K562 (cell line): ENCODE measurements around the gene USP10. TPM values are rescaled to one million over a fixed set of nuclear protein-coding genes. Genes with fewer than 3 reads are reported as not detected.
A peak's percentile ranks its signal among the peaks of the same experiment; 100 is the strongest.

ENCODE experiments used
- ARID2 ChIP-seq: fragments of 450-650 bp; IDR thresholded peaks from 2 replicates; pipeline ENCODE4 v1.6.1; 2017; ENCODE audit warnings: antibody characterized with exemption, mild to moderate bottlenecking
- BMI1 ChIP-seq: fragments of 150-350 bp; IDR thresholded peaks from 2 replicates; pipeline ENCODE4 v1.6.1; 2014; ENCODE audit warnings: low read length
- BRF1 ChIP-seq: IDR thresholded peaks from 3 replicates; pipeline ENCODE4 v1.6.1; 2011; ENCODE audit warnings: borderline replicate concordance, mild to moderate bottlenecking; ENCODE audit not compliant: insufficient read length; ENCODE audit errors: extremely low read depth
- CXXC5 ChIP-seq: fragments of 250-450 bp; sonication (Bioruptor Pico); IDR thresholded peaks from 2 replicates; pipeline ENCODE4 v1.8.0; 2022; ENCODE audit warnings: inconsistent platforms, mild to moderate bottlenecking, moderate library complexity
- HES1 ChIP-seq: fragments of 450-650 bp; IDR thresholded peaks from 2 replicates; pipeline ENCODE4 v1.6.1; 2016; ENCODE audit warnings: low read depth, mild to moderate bottlenecking, moderate library complexity
- HMGN3 ChIP-seq: IDR thresholded peaks from 2 replicates; pipeline ENCODE4 v1.6.1; 2011; ENCODE audit warnings: borderline replicate concordance, low read depth, mild to moderate bottlenecking, mixed read lengths, low read length; ENCODE audit not compliant: insufficient read length; ENCODE audit errors: extremely low read depth
- MCM2 ChIP-seq: fragments of 450-650 bp; IDR thresholded peaks from 2 replicates; pipeline ENCODE4 v1.6.1; 2017; ENCODE audit warnings: low read depth, mild to moderate bottlenecking
- MLLT1 ChIP-seq, 2 experiments: fragments of 450-650 bp; IDR thresholded peaks; 2 replicates each; pipeline ENCODE4 v1.6.1; 2016
- MTA2 ChIP-seq: fragments of 450-650 bp; IDR thresholded peaks from 2 replicates; pipeline ENCODE4 v1.6.1; 2016; ENCODE audit warnings: low read depth
- MXI1 ChIP-seq: IDR thresholded peaks from 2 replicates; pipeline ENCODE4 v1.6.1; 2011; ENCODE audit warnings: low read depth, mild to moderate bottlenecking, improper control_type of control experiment, low read length
- NFIC ChIP-seq: fragments of 450-650 bp; IDR thresholded peaks from 2 replicates; pipeline ENCODE4 v1.6.1; 2017; ENCODE audit warnings: mild to moderate bottlenecking, inconsistent platforms
- SETDB1 ChIP-seq: IDR thresholded peaks from one replicate; pipeline ENCODE4 v1.6.1; 2012; ENCODE audit warnings: low read length, control low read depth, inconsistent platforms
- SLC30A9 ChIP-seq: fragments of 250-450 bp; sonication (Bioruptor Pico); IDR thresholded peaks from 2 replicates; pipeline ENCODE4 v1.8.0; 2022; ENCODE audit warnings: mild to moderate bottlenecking, moderate library complexity
- SMAD1 ChIP-seq: fragments of 150-350 bp; IDR thresholded peaks from 2 replicates; pipeline ENCODE4 v1.6.1; 2014; ENCODE audit warnings: low read length, low read depth; ENCODE audit not compliant: partially characterized antibody
- SMARCB1 ChIP-seq: IDR thresholded peaks from 2 replicates; pipeline ENCODE4 v1.6.1; 2011; ENCODE audit warnings: improper control_type of control experiment, low read depth; ENCODE audit not compliant: insufficient read length
- TCF7 ChIP-seq: sonication (generic); IDR thresholded peaks from 2 replicates; pipeline ENCODE4 v1.6.1; 2016; ENCODE audit warnings: antibody characterized with exemption, borderline replicate concordance
- ZKSCAN8 ChIP-seq: fragments of 200-800 bp; sonication (Bioruptor generic); IDR thresholded peaks from 2 replicates; pipeline ENCODE4 v1.6.1; 2016; ENCODE audit warnings: missing genetic modification characterization, missing compliant biosample characterization
- ZNF184 ChIP-seq: sonication (generic); formaldehyde crosslinking; IDR thresholded peaks from 2 replicates; pipeline ENCODE4 v1.5.0; 2020; ENCODE audit warnings: missing genetic modification reagents
- ZNF212 ChIP-seq: fragments of 450-650 bp; formaldehyde crosslinking; IDR thresholded peaks from 2 replicates; pipeline ENCODE4 v1.4.0; 2020; ENCODE audit warnings: mild to moderate bottlenecking
- ZNF717 ChIP-seq: fragments of 250-450 bp; sonication (Bioruptor Pico); IDR thresholded peaks from 2 replicates; pipeline ENCODE4 v1.5.0; 2021
- polyA plus RNA-seq, 8 experiments: library from polyadenylated mRNA; depleted of rRNA in 4 of 8; stranded (reverse) in 5 of 8; unstranded in 3 of 8; fragments of >200 nt; fragmentation: Nextera tagmentation in 2 of 8; fragmentation: Illumina TruSeq in 1 of 8; extraction: Ambion mirVana in 2 of 8; extraction: Trizol in 1 of 8; gene quantifications; 2 replicates each; pipeline versions ENCODE4 v1.2.1 to v1.2.3, GENCODE V29; 2011 to 2014; ENCODE audit warnings: inconsistent platforms in 1 of 8, missing spikeins in 1 of 8
- total RNA-seq, 7 experiments: library from RNA; depleted of rRNA in 6 of 7; stranded (reverse); fragments of >200 nt in 6 of 7; fragmentation: Illumina TruSeq in 2 of 7; extraction: Trizol in 2 of 7; gene quantifications; 2 replicates each; pipeline versions ENCODE4 v1.2.1 to v1.2.3, GENCODE V29; 2011 to 2021; ENCODE audit warnings: low replicate concordance in 1 of 7
- TF ChIP-seq, protein P1 (sequence below): sonication (generic); formaldehyde crosslinking; IDR thresholded peaks from 2 replicates; pipeline ENCODE4 v1.8.0; 2022; ENCODE audit warnings: mild to moderate bottlenecking, missing genetic modification reagents, borderline replicate concordance

The USP10 gene
- total and polyA plus RNA-seq, 9 of the 15 experiments (the other 6 are each of a cell fraction or from before 2014, with no cell fraction given), result 61.7 to 197 (median 116) TPM

DNA sequence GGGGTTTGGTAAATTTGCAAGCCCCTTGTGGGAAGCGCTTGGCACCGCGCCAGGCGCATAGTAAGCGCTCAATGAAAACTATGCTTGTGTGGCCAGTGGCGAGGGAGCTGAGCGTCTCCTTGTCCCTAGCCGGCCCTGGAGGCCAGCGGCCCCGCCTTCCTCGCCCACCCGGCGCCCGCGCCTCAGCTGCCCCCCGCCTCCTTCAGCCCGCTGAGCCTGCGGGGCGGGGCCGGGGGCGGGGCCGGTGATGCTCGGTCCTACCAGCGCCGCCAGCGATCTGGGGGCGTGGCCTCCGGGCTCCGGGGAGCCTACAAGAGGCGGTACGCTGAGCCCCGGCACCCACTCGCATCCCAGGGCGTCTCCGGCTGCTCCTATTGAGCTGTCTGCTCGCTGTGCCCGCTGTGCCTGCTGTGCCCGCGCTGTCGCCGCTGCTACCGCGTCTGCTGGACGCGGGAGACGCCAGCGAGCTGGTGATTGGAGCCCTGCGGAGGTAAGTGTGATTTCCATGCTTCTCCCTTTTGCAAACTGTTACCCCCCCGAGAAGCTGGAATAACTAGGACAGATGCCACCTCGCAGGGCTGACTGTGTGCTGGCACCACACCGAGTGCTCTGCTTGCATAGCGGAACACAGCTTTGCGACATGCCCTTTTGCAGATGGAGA is 120.0 kb downstream of the USP10 start, which contains the start of gene CRISPLD2 (continued):
- TF ChIP-seq ZNF212 (no peak), MLLT1 (IDR thresholded peaks at IDR 0.05) (no peak), MTA2 (no peak), SMARCB1 (no peak), BRF1 (no peak), SMAD1 (no peak), ZNF717 (no peak), ZNF184 (CRISPR knock-in tag) (no peak), TCF7 (no peak), MCM2 (no peak), MXI1 (no peak), ARID2 (no peak), SLC30A9 (CRISPR knock-in tag) (no peak), NFIC (peak; percentile 99), HES1 (no peak), BMI1 (no peak), ZKSCAN8 (no peak), HMGN3 (peak; percentile 44), CXXC5 (CRISPR knock-in tag) (0 out of 2 replicates have a peak, but pooled peaks have one; percentile 29), SETDB1 (no peak)
- TF ChIP-seq, protein P1, sequence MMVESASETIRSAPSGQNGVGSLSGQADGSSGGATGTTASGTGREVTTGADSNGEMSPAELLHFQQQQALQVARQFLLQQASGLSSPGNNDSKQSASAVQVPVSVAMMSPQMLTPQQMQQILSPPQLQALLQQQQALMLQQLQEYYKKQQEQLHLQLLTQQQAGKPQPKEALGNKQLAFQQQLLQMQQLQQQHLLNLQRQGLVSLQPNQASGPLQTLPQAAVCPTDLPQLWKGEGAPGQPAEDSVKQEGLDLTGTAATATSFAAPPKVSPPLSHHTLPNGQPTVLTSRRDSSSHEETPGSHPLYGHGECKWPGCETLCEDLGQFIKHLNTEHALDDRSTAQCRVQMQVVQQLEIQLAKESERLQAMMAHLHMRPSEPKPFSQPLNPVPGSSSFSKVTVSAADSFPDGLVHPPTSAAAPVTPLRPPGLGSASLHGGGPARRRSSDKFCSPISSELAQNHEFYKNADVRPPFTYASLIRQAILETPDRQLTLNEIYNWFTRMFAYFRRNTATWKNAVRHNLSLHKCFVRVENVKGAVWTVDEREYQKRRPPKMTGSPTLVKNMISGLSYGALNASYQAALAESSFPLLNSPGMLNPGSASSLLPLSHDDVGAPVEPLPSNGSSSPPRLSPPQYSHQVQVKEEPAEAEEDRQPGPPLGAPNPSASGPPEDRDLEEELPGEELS, result no peak
